Lower lobe of right lung (tissue), 2 donors: ENCODE data around the gene MRTFB. TPM values are rescaled to one million over a fixed set of nuclear protein-coding genes. Genes with fewer than 3 reads are reported as not detected.
A peak's percentile ranks its signal among the peaks of the same experiment; 100 is the strongest.

Experiments
- ATAC-seq, 2 donors: fragments of 200-7000 bp; cut with Tn5 transposase; one replicate each; pipeline ENCODE4 v1.9.1; 2020 to 2022; ENCODE audit warnings: mild to moderate bottlenecking in 2 of 2, moderate library complexity in 2 of 2
- DNase-seq: peaks from one replicate; pipeline ENCODE4 v3.0.0-alpha.2; 2020
- H3K27ac ChIP-seq: fragments of 200-600 bp; one replicate; pipeline ENCODE4 v1.8.0; 2022
- H3K27me3 ChIP-seq: fragments of 200-600 bp; one replicate; pipeline ENCODE4 v1.8.0; 2022; ENCODE audit warnings: low read depth
- H3K36me3 ChIP-seq: fragments of 200-600 bp; one replicate; pipeline ENCODE4 v1.8.0; 2022; ENCODE audit warnings: mild to moderate bottlenecking
- H3K4me1 ChIP-seq: fragments of 200-600 bp; one replicate; pipeline ENCODE4 v1.8.0; 2022
- H3K4me3 ChIP-seq: fragments of 200-600 bp; one replicate; pipeline ENCODE4 v1.8.0; 2022; ENCODE audit warnings: mild to moderate bottlenecking
- H3K9me3 ChIP-seq: fragments of 200-600 bp; one replicate; pipeline ENCODE4 v1.8.0; 2022
- intact Hi-C: fragments of 100-400 bp; cut with DNase I; formaldehyde crosslinking; loops from one replicate; pipeline ENCODE4 v1.11.0; 2022
- total RNA-seq: library from RNA; stranded (reverse); fragmentation: NEBNext Ultra II Directional; extraction: Animal tissue kit (Norgen Biotek cat#: 25700); gene quantifications from one replicate; pipeline ENCODE4 v1.2.1, GENCODE V29; 2021
- TF ChIP-seq, protein P1 (sequence below): fragments of 200-600 bp; IDR thresholded peaks from one replicate; pipeline ENCODE4 v1.8.0; 2022; ENCODE audit warnings: antibody characterized with exemption, mild to moderate bottlenecking
- donor health status: DM: no; HTN: yes; CAD: no; lungs with severe emphysema.

MRTFB gene
- total RNA-seq, 1 donor from 2014 or later: 50.8 TPM

GRCh38 chr16:14101415-14101814 lies 30.3 kb downstream of the MRTFB start:
- Histone ChIP-seq H3K27ac (no peak overlapping the region), H3K9me3 (no peaks in the 10 kb centered on the region), H3K27me3 (no peaks in the 10 kb centered on the region), H3K4me3 (no peak overlapping the region), H3K4me1 (peaks cover 63% of the 10 kb centered on the region), H3K36me3 (no peaks in the 10 kb centered on the region)
- ATAC-seq: peak in 1 of 2 donors; percentile 23
- intact Hi-C loops: no loop called here
- no peak for DNase-seq
- TF ChIP-seq, protein P1, sequence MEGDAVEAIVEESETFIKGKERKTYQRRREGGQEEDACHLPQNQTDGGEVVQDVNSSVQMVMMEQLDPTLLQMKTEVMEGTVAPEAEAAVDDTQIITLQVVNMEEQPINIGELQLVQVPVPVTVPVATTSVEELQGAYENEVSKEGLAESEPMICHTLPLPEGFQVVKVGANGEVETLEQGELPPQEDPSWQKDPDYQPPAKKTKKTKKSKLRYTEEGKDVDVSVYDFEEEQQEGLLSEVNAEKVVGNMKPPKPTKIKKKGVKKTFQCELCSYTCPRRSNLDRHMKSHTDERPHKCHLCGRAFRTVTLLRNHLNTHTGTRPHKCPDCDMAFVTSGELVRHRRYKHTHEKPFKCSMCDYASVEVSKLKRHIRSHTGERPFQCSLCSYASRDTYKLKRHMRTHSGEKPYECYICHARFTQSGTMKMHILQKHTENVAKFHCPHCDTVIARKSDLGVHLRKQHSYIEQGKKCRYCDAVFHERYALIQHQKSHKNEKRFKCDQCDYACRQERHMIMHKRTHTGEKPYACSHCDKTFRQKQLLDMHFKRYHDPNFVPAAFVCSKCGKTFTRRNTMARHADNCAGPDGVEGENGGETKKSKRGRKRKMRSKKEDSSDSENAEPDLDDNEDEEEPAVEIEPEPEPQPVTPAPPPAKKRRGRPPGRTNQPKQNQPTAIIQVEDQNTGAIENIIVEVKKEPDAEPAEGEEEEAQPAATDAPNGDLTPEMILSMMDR: no peak

DNA sequence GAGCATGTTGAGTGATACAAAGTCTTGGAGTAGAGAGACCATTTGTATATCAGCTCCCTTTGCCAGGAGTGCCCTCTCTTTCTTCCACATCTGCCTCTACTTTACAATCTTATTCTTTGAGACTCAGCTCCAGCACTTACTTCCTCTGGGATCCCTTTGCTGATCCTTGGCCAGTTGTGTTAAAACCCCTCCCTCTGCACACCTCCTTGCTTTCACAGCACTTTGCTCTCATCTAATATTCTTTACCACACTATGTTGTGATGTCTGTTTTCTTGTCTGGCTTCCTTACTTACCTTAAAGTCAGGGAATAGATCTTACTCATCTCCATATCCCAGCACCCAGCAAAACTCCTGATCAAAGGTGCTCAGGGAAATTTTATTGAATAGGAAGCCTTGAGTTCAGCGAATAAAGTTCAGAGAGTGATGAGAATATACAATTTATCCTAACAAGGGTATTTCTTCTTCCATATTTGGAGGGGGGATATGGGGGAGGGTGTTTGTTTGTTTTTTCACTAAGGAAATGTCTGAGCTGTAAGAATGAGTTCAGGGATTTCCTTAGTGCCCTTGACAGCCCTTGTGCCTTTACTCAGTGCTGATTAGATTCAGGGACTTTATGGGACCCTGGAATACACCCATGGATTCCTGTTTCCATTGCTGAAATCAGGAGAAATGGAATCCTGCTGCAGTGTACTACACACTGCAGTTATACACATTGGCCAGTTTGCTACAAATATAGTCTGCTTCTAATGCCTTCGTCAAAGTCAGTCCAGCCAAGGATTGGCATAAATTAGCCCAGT lies 32.0 kb downstream of the MRTFB start:
- ATAC-seq (peak in 1 of 2 donors; percentile 47), DNase-seq (no peak)
- Histone ChIP-seq H3K27me3 (no peaks in the 10 kb centered on the region), H3K36me3 (no peaks in the 10 kb centered on the region), H3K9me3 (no peaks in the 10 kb centered on the region), H3K27ac (no peak overlapping the region), H3K4me3 (no peak overlapping the region), H3K4me1 (peaks cover 46% of the 10 kb centered on the region)
- TF ChIP-seq, protein P1: no peak
- intact Hi-C loops: no loop called here

DNA sequence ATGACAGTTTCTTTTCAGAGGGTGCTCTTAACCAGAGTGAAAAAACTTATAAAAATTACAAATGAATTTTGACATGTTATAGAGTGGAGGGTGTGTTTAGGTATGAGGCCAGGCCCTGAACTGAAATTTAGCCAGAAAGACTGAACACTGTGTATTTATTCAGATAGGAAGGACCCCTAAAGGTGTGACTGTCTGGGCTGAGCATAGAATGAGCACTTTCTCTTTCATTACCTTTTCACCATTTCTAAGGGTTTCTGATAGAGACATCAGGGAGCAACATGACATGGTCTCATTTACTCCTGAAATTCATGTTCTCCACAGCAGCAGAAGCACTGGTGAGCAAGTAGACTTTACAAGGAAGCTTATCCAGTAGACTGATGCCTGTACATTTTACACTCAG lies 32.9 kb downstream of the MRTFB start:
- DNase-seq: no peak
- TF ChIP-seq, protein P1: no peak
- H3K4me3 ChIP-seq: no peak overlapping the region
- no peaks in the 10 kb centered on the region for H3K36me3 ChIP-seq
- no peaks in the 10 kb centered on the region for H3K9me3 ChIP-seq
- no peak for ATAC-seq
- no peaks in the 10 kb centered on the region for H3K27me3 ChIP-seq
- intact Hi-C loops: no loop called here
- H3K27ac ChIP-seq: no peak overlapping the region
- peaks cover 46% of the 10 kb centered on the region for H3K4me1 ChIP-seq

DNA sequence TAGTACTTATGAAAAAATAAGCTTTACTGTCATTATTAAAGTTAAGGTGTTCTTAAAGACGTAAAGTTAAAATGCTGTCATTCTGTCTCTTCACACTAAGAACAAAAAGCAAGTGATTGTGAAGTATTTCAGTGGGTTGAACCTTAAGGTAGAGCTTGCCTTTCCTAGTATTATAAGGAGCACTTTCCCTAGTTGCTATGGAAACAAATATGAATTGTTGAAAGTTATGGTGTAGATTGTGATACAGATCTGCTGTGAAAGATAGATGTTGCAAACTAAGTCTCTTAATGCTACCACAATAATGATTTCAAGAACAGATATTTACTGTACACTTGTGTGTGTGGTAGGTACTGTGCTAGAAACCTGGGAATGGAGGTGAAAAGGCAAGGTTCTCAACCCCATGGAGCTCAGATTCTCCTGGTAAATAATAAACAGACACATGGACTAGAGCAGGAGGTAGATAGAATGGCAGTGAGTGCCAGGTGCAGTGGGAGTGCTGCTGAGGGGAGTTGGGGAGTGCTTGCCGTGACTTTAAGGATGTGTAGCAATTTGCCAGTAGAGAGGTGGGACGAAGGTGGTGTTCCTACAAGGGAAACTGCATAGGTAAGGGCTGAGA lies 34.7 kb downstream of the MRTFB start:
- no peak overlapping the region for H3K27ac ChIP-seq

DNA sequence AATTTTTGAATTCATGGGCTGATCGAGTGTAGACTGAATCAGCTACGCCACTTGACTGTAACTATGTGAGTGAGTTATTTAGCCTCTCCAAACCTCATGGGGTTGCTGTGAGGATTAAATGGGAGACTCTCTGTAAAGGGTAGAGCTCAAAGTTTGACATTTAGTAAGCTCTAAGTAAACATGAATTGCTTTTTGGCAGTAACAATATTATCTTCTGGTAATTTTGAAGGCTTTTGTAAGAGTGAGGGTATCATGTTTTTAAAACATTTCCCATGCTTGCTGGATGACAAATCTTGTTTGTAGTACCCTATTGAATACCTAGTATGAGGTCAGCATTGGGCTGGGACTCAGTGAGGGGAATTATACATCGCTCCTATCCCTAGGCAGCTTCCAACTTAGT lies 35.3 kb downstream of the MRTFB start:
- Histone ChIP-seq H3K36me3 (no peaks in the 10 kb centered on the region), H3K27me3 (no peaks in the 10 kb centered on the region), H3K4me1 (peaks cover 62% of the 10 kb centered on the region), H3K4me3 (no peak overlapping the region), H3K9me3 (no peaks in the 10 kb centered on the region), H3K27ac (no peak overlapping the region)
- ATAC-seq (no peak), DNase-seq (no peak)
- intact Hi-C loops: no loop called here
- TF ChIP-seq, protein P1: no peak

More for the DNA sequence above, 34.7 kb downstream of the MRTFB start:
- Histone ChIP-seq H3K36me3 (no peaks in the 10 kb centered on the region), H3K27me3 (no peaks in the 10 kb centered on the region), H3K4me1 (peaks cover 61% of the 10 kb centered on the region), H3K4me3 (no peak overlapping the region), H3K9me3 (no peaks in the 10 kb centered on the region)
- TF ChIP-seq, protein P1: no peak
- DNase-seq (no peak), ATAC-seq (no peak)
- intact Hi-C loops: no loop called here
